ENCODE measurements around the gene EMCN.

Gene EMCN

GRCh38 chr4:100345585-100345984 is 172.2 kb downstream of the EMCN start:
- Histone ChIP-seq H3K36me3 (ENCODE audit: insufficient read depth, insufficient read length, low read length) (no peaks in the 10 kb centered on the region), H3K9me3 (ENCODE audit: insufficient read depth, low read length) (no peaks in the 10 kb centered on the region), H3K27me3 (ENCODE audit: insufficient read depth, insufficient read length) (no peaks in the 10 kb centered on the region), H3K4me3 (ENCODE audit: insufficient read length, low read depth) (no peak overlapping the region), H3K4me1 (ENCODE audit: insufficient read depth, insufficient read length) (no peaks in the 10 kb centered on the region), H3K9ac (ENCODE audit: insufficient read length, low read depth) (no peak overlapping the region)
- no peak for DNase-seq (ENCODE audit: low read depth, low spot score)
- TF ChIP-seq SUZ12 (IDR thresholded peaks at IDR 0.05; ENCODE audit: extremely low read depth, insufficient read depth, insufficient read length) = no peak
- TF ChIP-seq YY1 (IDR thresholded peaks at IDR 0.05; ENCODE audit: insufficient read depth, insufficient read length) = no peak
- TF ChIP-seq ZNF274 (IDR thresholded peaks at IDR 0.05; ENCODE audit: low read depth, low read length) = no peak

Data from NT2/D1 (cell line).